Stimulated activated CD4-positive, alpha-beta T cell treated with anti-CD3 and anti-CD28 coated beads, TNF-alpha, amount 100 ng/mL, for 24 hours (primary cell): ENCODE results near the gene TOLLIP.
"Not testable (repeated sequence)": the region's sequence is repeated elsewhere in the genome, so short reads cannot be mapped to it uniquely, and the experiment has no call there.

ENCODE experiments used
- DNase-seq, 3 experiments: peaks; one replicate each; pipeline ENCODE4 v3.0.0-alpha.2; 2020; ENCODE audit warnings: low read depth in 3 of 3

TOLLIP gene

DNA sequence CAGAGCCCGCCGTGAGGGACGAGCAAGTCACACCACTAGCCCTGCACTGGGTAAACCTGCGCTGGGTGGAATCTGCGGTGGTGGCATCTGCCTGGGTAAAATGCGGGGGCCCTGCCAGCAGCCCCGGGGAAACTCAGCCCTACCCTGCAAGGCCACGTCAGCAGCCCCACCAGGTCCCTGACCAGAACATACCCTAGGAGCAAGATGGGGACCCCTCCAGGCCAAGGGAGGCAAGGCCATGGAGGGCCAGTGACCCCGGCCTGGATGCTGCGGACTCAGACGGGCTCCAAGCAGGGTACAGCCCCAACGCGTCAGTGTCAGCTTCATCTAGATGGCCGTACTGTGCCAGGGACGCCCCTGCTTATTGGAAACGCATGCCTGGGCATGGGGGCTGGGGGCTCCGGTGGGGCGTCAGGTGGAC is 26.3 kb downstream of the TOLLIP start:
- no peak for DNase-seq

DNA sequence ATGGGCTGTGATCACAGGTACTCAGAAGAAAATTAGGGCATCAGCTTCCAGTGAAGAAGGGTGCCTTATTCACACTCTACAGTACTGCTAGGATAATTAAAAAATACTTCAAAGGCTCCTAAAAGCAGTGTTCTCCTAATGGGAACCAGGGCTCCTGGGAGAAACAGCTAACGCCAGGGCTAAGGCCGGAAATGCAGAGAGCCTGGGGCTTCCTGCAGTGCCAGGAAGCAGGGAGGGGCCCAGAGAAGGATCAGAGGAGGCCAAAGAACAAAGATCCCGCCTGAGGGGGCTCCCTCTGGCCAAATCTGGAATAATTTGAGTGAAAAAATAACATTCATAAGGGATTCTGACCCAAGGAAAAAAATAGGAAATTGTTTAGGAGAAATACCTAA is 27.5 kb downstream of the TOLLIP start:
- DNase-seq: no peak

DNA sequence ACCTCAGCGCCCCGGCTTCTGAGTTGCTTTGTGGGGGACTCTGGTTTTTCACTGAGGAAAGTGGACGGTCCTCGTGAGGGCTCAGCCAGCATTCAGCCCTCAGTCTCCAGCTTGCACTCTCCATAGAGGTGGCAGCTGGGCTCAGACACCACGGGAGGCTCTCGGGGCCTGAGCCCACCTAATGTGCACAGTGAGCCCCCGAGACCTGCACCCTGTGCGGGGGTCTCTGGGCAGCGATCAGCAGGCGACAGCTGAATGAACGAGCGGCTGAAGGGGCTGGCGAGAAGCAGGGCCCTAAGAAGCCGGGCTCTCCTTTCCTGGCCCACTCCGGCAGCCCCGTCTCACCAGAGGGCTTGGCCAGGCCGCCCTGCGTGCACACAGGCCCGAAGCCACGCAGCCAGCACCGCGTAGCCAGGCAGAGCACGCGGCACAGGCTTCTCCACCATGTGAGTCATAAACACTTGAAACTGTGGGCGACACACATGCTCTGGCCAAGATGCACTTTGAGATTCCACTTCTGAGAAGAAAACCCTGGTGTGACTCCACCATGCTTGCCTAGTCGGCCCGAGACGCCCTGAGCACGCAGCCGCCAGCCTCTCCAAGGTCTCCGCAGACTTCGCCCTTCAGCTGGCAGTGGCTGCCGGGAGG is 28.0 kb downstream of the TOLLIP start:
- DNase-seq: no peak

DNA sequence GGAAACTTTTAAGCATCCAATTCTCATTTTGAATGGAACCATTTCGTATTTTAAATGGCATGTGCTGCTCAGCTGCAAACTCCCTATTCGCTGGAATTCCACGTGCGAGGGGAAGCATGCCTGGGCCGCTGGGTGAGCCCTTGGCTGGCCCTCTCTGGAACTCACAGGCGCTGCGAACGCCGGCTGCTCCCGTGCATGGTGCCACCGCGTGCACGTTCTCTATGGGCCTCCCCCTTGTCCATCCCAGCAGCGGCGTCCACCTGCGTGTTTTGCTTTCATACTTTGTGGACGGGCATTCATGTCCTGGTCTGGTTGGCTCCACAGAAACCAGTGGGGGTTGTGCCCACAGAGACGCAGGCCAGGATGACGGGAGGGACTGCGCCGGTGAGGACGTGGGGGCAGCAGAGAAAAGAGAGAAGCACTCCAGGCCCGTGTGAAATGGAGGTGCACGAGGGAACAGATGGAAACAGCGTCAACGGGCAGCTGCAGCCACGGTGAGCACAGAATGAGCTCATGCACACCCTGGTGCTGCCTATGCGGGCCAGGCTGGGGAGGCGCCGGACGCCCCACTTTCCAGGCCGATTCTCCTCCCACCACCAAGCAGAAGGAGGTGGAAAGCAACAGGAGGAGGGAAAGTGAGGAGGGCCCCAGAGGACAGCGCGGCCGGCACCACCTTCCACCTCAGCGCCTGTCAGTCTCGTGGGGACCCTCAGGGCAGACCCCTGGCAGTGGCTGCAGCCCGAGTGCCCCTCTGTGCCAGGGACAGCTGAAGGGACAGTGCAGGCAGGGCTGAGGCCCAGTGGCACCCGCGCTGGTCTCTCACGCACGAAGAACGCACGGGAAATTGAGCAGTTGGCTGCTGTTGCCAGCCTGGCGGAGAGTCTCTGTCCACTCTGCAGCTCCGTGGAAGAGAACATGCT is 29.1 kb downstream of the TOLLIP start:
- no peak for DNase-seq

DNA sequence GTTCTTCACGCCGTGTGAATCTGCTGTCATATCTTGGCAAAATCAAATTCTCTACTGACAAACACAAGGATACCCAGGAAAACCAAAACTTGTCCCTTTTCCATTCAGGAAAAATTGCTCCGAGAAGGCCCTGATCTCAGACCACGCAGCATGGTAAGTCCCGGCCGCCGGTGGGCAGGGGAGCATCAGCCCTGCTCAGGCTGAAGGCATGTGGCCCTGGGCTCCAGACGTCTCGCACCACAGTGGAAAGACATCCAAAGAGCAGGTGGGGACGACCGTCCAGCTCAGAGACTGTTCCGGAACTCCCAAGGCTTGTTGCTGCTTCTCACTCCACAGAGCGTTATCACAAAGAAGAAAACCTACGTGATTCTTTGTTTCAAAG is 29.8 kb downstream of the TOLLIP start:
- DNase-seq: no peak

DNA sequence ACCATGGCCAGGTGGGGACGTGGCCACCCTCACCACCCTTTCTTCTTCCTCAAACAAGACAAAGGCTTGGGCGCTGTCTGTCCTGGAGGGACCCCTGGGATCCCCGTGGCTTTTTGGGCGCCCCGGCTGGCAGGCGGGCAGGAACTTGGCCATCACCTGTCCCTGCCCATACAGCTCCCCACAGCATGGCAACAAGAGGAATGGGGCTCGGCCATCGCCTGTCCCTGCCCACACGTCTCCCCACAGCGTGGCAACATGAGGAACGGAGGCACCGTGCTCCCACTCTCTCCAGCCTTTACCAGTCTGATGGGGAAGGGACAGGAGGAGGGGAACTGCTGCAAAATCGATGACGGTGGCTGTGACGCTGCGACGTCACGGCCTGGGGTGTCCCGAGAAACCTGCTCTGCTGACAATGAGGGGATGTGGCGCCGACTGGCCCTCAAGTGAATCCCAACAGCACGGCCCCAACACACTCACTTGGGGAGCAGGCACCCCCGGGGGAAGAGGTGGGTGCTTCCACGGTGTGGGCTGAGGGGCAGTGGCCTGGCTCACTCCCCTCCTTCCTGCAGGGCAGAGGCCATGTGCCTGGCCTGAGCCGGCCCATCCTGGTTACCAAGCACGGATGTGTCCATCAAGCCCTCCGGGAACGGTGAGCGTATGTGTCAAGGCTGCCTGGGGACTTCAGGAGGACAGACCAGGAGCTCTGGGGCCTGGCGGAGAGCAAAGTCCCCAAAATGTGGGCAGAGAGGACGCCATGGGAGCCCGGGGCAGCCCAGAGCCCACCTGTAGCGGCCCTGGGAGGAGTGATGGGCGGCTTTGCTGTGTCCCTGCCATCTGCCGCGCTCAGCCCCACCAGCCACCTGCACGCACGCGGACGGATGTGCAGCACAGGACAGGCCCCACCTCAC is 30.4 kb downstream of the TOLLIP start:
- no peak for DNase-seq

DNA sequence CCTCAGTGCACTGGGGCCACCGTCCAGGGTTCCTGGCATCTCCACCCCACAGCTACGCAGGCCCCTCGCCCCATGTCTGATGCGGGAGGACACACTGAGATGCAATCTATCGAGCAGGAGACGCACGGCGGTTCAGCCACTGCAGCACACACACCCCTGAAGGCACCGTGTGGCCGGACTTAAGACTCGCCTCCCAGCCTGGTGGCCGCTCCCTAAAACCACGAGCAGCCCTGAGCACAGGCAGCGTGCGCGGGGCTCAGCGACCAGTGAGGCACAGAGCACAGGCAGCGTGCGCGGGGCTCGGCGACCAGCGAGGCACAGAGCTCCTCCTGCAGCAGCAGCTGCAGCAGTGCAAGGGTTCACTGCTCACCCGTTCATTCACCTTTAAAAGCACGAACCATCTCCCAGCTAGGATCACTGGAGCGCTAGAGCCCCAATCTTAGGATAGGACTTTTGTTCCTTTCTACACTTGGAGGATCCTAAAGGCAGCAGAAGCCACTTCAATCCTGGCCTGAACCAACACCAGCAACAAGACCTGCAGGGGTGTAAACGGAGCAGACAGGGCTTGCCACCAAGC is 31.4 kb downstream of the TOLLIP start:
- DNase-seq: no peak

DNA sequence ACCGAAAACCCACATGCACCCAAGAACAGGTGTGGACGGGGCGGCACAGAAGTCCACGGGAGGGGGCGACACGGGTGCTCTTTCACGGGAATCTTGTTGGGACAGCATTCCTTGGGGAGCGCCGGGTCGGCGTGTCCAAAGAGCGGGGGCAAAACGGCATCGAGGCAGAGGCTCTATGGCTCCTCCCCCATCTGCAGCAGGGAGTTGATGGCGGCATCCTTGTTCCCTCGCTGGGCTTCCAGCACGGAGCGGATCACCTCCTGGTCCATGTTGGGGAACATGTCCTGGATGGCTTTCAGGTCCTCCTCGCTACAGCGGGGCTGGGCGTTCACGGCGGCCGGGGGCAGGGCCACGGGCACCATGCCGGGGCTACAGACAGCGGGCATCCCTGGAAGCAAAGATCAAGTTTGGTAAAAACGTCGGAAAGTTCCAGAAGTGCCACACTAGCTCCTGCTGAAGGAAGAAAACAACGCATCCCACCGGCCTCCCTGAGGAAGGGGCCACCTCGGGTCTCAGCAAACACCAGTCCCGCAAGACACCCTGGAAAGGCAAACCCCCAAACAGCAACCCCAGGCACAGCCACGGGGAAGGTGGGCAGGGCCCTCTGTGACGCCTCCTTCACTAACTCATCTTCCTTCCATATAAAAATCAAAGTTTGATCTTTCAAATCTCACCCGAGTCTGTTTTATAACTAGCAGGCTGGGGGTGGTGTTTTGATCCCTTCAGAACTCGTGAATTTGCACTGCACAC is 32.4 kb downstream of the TOLLIP start:
- no peak for DNase-seq

DNA sequence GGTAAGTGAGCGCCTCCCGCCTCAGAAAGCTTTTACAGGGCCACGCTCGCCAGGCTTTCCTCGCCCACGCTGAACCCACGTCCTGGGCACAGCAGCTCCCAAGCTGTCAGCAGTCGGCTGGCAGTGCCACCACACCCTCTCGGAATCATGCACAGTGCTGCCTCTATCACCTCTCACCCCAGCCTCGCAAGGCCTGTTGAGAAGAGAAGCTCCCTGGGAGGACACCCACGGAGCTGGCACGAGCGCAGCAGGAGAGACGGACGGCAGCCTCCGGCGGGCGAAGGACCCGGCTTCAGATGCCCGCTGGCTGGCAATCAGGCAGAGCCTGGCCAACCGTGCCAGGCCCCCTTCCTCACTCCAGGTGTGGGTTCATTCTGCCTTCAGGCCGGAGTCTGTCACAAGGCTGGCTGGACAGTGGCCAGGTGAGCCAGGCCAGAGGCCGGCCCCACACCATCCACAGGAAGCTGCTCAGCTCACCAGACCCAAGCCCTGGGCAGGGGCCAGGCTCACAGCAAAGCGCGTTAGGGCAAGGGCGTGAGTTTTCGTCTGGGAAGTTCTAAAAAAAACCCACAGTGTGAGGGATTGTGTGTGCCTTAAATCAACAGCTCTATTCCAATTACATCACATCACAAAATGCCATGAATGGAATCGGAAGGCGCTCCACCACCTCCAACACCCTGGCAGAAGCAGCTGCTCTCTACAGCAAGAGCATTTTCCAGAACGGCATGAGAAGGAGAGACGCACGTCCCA is 33.2 kb downstream of the TOLLIP start:
- no peak for DNase-seq

DNA sequence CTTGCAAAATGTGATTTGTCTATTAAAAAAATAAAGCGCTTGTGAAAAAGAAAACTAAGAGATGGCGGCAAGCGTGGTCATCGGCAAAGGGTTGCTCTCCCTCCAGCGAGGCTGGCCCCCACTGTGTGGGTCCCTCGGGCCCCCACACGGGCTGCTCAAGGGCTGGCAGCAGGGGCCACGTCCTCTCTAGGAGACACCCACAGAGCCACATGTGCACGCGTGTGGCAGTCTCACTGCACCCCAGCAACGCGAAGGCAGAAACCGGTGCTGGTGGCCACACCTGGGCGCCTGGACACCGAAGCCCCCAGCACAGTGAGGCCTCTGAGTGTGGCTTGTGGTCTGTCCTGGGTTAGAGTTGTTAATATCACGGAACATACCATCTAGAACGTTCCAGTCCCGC is 34.4 kb downstream of the TOLLIP start:
- DNase-seq: no peak

DNA sequence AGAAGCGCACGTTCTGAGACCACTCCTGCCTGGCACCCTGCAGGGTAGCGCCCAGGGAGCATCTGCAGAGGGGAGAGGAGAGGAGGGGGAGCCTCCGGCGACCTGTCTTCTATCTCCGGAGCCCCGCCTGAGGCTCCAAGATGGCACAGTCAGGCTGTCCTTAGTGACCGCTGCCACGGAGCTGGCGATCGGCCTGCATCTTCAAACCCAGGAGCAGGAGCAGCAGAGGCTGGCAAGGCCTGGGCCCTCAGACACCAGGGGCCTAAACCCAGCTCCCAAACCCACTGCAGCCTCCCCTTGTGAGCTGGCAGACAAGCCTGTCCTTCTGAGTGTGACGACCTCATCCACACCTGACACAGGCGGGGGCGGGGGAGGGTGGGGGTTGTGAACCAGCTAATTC is 34.9 kb downstream of the TOLLIP start:
- DNase-seq: no peak

DNA sequence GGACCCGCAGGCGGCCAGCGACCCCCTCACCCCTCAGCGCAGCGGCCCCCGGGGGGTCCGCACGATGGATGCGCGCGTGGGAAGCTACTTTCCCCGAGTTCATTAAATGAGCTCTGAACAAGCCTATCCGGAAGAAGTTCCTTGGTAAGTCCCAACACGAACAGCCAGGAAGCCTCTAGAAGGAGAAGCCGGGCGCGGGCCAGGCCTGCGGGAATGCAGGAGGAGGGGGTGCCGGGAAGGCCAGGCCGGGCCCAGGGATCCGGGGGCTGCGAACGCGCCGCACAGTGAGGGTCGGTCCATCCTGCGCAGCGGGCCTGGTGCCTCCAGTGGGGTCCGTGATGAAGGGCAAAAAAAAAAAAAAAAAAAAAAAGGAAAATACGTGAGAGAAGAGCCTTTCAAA is 36.9 kb downstream of the TOLLIP start:
- DNase-seq: no peak

DNA sequence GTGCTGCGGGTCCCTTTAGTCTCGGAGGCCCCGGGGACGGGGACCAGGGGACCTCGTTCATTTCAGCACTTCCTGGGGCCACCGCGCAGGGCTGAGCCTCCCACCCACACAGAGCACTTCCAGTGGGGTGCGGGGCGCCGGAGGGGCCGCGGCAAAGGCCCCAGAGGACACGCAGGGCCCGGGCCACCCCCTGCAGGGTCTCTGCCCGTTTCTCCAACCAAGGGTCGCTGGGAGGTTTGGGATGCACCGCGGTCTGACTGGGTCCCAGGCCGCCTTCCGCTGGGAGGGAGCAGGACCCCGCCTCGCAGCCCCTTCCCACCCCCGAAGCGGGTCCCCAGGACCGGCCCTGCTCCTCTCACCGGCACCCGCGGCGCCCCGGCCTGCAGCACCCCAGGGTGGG is 37.5 kb downstream of the TOLLIP start:
- DNase-seq: no peak

DNA sequence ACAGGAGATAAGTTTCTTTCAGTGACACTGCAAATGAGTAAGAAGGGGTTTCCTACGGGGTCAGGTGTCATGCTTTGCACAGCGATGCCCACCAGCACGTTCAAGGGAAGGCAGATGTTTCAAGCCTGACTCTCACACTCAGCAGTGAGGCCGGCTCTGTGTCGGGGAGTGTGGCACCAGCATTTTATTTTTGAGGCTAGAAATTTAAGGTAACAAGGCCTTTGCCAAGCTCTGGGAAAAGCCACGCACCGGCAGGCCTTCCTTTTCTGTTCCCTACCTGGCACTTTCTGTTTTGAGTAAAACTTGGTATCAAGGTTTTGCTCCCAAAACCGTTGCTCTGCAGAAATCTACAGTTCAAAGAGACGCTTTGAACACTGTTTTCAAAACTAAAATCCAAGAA is 38.0 kb downstream of the TOLLIP start:
- no peak for DNase-seq

DNA sequence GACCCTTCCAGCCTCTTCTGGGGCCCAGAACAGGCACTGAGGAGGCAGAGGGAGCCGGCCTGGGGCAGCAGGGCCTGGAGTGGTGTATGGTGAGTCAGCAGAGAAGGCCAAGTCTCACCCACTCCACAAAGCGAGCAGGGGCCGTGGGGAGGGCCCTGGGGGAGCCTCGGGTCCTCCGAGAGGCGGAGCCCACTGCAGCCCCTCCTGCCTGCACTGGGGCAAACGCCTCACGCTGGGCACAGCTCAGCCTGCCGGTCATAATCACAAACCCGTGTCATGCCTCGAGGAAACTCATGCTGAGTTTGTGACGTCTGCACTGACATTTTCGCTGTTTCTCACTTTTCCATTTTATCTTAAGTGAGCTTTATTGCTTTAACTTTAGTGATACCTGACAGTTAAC is 38.4 kb downstream of the TOLLIP start:
- DNase-seq: no peak

DNA sequence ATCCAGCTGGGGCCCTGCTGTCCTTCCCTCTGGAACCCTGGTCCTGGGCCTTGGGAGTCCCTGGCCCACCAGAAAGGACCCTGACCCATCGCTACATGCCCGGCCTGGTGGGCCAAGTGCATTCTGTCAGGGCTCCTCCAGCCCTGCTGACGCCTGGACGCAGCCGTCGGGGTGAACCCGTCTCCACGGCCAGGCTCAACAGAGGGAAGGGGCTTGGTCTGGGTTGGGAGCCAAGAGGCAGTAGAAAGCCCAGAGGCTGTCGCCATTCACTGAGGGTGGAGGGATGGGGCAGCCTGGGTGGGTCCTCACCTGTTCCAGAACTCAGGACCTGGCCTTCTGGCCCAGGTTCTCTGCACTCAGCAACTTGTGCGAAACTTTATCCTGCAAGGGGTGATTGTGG is 39.0 kb downstream of the TOLLIP start:
- no peak for DNase-seq

DNA sequence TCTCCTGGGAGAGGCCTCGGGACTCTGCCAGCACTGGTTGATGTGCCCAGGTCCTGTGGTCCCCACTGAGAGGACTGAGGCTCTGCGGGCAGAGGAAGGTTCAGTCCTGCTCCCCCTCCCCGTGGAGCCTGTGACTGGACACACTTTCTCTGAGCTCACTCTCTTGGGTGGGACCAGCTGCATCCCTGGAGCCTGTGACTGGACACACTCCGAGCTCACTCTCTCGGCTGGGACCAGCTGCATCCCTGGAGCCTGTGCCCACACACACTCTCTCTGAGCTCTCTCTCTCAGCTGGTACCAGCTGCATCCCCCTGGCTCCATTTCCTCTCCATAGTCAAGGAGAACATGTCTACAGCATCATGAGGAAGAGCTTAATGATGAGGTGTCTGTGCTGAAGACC is 39.5 kb downstream of the TOLLIP start:
- DNase-seq: no peak

DNA sequence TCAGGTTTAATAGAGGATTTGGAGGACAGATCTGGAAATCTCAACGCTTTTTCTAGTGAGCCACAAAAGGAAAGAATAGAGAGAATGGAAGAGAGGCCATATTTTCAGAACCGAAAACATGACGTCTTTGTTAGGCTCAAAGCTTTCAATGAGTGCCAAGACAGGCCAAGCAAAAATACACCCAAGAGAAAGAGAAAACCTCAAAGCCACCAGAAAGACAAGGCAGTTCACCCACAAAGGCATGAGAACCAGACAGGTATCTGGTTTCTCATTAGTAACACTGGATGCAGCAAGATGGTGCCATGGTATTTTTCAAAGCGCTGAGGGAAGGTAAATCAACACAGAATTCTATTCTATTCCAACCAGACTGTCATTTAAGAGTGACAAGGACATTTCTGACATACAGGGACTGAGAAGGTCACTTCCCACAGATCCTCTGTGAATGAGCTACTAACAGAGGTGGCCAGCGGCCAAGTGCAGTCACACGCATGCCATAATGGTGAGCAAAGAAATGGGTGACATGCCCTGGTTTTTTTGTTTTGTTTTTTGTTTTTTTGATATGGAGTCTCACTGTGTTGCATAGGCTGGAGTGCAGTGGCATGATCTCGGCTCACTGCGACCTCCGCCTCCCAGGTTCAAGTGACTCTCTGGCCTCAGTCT is 41.9 kb downstream of the TOLLIP start:
- no peak for DNase-seq

DNA sequence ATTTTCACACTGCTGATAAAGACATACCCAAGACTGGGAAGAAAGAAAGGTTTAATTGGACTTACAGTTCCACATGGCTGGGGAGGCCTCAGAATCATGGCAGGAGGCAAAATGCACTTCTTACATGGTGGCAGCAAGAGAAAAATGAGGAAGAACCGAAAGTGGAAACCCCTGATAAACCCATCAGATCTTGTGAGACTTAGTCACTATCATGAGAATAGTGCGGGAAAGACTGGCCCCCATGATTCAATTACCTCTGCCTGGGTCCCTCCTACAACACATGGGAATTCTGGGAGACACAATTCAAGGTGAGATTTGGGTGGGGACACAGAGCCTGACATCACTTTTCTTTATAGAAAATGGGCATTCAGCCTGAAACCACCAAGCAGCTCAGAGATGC is 42.5 kb downstream of the TOLLIP start:
- DNase-seq: not testable (repeated sequence)

DNA sequence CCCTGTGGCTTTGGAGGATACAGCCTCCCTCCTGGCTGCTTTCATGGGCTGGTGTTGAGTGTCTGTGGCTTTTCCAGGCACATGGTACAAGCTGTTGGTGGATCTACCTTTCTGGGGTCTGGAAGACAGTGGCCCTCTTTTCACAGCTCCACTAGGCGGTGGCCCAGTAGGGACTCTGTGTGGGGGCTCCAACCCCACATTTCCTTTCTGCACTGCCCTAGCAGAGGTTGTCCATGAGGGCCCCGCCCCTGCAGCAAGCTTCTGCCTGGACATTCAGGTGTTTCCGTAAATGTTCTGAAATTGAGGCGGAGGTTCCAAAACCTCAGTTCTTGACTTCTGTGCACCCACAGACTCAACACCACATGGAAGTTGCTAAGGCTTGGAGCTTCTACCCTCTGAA is 44.0 kb downstream of the TOLLIP start:
- DNase-seq: not testable (repeated sequence)
